ENCODE measurements around the gene DNAI2. TPM values are rescaled to one million over a fixed set of nuclear protein-coding genes. Genes with fewer than 3 reads are reported as not detected.

Gene DNAI2
- total and polyA plus RNA-seq, 2 donors, result 0.38 to 0.78 TPM

DNA sequence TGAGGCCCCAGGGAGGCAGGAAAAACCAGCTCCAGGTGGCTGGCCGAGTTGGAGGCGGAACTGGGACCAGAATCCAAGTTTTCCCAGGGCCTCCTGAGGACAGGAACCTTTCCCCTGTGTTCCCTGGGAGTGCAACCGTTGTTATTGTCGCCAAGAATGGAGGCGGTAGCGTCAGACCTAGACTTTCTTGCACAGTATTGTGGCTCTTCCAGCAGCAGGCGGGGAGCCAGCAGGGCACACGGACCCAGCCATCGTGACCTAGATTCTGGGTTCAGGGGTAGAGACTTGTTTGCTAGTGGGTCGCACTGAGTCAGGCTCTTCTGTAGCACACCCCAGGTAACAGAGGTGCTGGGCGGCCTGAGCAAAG is 51.3 kb downstream of the DNAI2 start:
- Histone ChIP-seq H3K9me3 (ENCODE audit: control insufficient read depth in 2 of 2, insufficient read depth in 1 of 2, low read length in 1 of 2) (no peaks in the 10 kb centered on the region), H3K36me3 (ENCODE audit: control insufficient read depth in 2 of 2, insufficient read depth in 2 of 2, low read length in 1 of 2) (no peaks in the 10 kb centered on the region), H3K27me3 (ENCODE audit: control insufficient read depth in 2 of 2, insufficient read depth in 1 of 2, low read length in 1 of 2) (peaks cover 23 to 55% of the 10 kb centered on the region in 2 donors), H3K4me3 (ENCODE audit: low read length in 2 of 2) (no peak overlapping the region), H3K4me1 (ENCODE audit: control insufficient read depth in 2 of 2, insufficient read depth in 2 of 2, low read length in 2 of 2) (peaks cover 2 to 4% of the 10 kb centered on the region in 2 donors), H3K27ac (ENCODE audit: low read depth in 1 of 2, low read length in 1 of 2) (no peak overlapping the region)
- DNase-seq (ENCODE audit: low read depth in 6 of 9, low spot score in 9 of 9), result no peak
- 44% methylated on average over 11 of the region's 11 CpGs for WGBS

DNA sequence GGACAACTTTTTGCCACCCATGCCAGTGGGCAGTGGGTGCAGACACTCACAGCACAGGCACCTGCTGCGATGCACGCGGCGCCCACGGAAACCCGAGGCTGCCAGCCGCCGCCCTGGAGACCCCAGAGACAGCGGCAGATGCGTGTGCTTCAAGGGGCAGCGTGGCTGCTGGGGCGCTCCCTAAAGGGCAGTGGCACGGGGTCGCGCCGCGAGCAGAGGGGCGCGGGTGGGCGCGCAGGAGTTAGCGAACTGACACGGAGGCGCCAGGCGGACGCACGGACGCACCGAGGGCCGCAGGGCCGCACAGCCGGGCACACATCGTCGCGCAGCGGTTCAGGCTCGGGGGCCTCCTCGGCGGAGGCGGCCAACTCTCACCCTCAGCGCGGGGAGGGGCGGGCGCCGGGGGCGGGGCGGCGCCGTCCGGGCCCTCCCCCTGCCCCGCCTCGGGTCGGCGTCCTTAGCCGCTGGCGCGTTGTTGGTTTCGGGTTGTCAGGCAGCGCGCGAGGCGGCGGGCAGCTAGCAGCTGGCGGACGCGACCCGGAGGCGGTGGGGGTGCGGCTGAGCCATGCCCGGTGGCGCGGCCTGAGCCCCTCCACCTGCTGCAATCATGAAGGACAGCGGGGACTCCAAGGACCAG is 51.8 kb downstream of the DNAI2 start, which contains the start of gene KIF19:
Gene KIF19 (plus strand): TSS at position 484 of the 637 bp plus-strand sequence. CDS start 124 bp downstream, at position 608.
- Histone ChIP-seq H3K27ac (ENCODE audit: low read depth in 1 of 2, low read length in 1 of 2) (no peak within 1 kb of the TSS), H3K9me3 (ENCODE audit: control insufficient read depth in 2 of 2, insufficient read depth in 1 of 2, low read length in 1 of 2) (no peaks in the 10 kb centered on the region), H3K27me3 (ENCODE audit: control insufficient read depth in 2 of 2, insufficient read depth in 1 of 2, low read length in 1 of 2) (peaks cover 23 to 55% of the 10 kb centered on the region in 2 donors), H3K4me1 (ENCODE audit: control insufficient read depth in 2 of 2, insufficient read depth in 2 of 2, low read length in 2 of 2) (peaks cover 2 to 4% of the 10 kb centered on the region in 2 donors), H3K4me3 (ENCODE audit: low read length in 2 of 2) (peak within 1 kb of the TSS; percentile 5 to 36), H3K36me3 (ENCODE audit: control insufficient read depth in 2 of 2, insufficient read depth in 2 of 2, low read length in 1 of 2) (no peaks in the 10 kb centered on the region)
- WGBS, result 4% methylated on average over 73 of the region's 73 CpGs
- peak in 7 of 9 donors; percentile 20 to 61 (median 29) for DNase-seq (ENCODE audit: low read depth in 6 of 9, low spot score in 9 of 9)

DNA sequence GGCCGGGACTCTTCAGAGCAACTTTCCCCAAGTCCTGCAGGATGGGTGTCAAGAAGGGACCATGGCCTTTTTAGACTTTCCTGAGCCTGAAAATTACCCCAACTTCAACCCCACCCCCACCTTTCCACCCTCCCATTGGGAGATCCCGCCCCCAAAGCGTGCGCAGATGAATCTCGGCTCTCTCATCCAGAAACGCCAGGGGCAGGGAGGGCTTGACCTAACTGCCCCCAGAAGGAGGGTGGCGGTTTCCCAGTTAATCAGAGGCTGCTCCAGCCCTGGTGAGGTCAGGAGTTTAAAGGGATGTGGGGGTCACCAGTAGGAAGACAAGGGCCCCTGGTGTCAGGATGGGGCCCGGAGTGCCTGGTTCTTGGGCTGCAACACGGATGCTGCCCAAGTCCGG is 52.5 kb downstream of the DNAI2 start:
- Histone ChIP-seq H3K27ac (ENCODE audit: low read depth in 1 of 2, low read length in 1 of 2) (no peak overlapping the region), H3K27me3 (ENCODE audit: control insufficient read depth in 2 of 2, insufficient read depth in 1 of 2, low read length in 1 of 2) (peaks cover 23 to 55% of the 10 kb centered on the region in 2 donors), H3K4me3 (ENCODE audit: low read length in 2 of 2) (peak overlapping the region; percentile 3 to 36), H3K9me3 (ENCODE audit: control insufficient read depth in 2 of 2, insufficient read depth in 1 of 2, low read length in 1 of 2) (no peaks in the 10 kb centered on the region), H3K36me3 (ENCODE audit: control insufficient read depth in 2 of 2, insufficient read depth in 2 of 2, low read length in 1 of 2) (no peaks in the 10 kb centered on the region), H3K4me1 (ENCODE audit: control insufficient read depth in 2 of 2, insufficient read depth in 2 of 2, low read length in 2 of 2) (peaks cover 2 to 4% of the 10 kb centered on the region in 2 donors)
- 52% methylated on average over 10 of the region's 10 CpGs for WGBS
- DNase-seq (ENCODE audit: low read depth in 6 of 9, low spot score in 9 of 9), result no peak

DNA sequence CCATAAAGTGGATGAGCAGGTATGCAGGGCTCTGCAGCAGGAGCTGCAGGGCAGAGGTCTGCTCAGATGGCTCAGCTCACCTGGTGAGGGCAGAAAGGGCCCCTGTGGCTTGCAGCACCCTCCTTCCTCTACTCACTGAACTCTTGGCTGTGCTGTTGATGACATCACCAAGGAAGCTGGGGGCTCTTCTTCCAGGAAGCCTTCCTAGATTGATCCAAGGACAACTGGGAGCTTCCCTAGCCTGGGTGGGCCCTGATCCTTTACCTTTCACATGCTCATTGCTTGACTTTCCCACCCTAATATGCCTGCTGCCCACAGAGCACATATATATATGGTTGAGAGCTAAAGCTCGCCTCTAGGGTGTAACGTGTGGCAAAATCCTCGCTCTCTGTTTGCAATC is 54.5 kb downstream of the DNAI2 start:
- WGBS, result 98% methylated on average over 3 of the region's 3 CpGs
- Histone ChIP-seq H3K9me3 (ENCODE audit: control insufficient read depth in 2 of 2, insufficient read depth in 1 of 2, low read length in 1 of 2) (no peaks in the 10 kb centered on the region), H3K4me1 (ENCODE audit: control insufficient read depth in 2 of 2, insufficient read depth in 2 of 2, low read length in 2 of 2) (peaks cover 2 to 18% of the 10 kb centered on the region in 2 donors), H3K27me3 (ENCODE audit: control insufficient read depth in 2 of 2, insufficient read depth in 1 of 2, low read length in 1 of 2) (peaks cover 23 to 45% of the 10 kb centered on the region in 2 donors), H3K4me3 (ENCODE audit: low read length in 2 of 2) (no peak overlapping the region), H3K36me3 (ENCODE audit: control insufficient read depth in 2 of 2, insufficient read depth in 2 of 2, low read length in 1 of 2) (no peaks in the 10 kb centered on the region), H3K27ac (ENCODE audit: low read depth in 1 of 2, low read length in 1 of 2) (no peak overlapping the region)
- DNase-seq (ENCODE audit: low read depth in 6 of 9, low spot score in 9 of 9), result no peak

DNA sequence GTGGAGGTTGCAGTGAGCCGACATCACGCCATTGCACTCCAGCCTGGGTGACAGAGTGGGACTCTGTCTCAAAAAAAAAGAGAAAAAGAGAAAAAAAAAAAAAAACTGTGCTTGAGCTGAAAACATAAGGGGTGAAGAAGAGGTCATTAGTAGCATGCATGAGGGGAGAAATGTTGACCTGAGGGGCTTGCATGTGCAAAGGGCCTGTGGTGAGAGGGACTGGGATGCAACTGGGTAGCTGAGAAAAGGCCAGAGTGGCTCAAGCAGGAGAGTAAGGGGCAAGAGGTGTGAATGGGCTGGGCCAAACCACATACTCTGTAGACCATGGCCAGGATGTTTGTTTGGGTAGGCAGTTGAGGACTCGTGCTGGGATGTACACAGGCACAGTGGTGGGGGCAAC is 55.3 kb downstream of the DNAI2 start:
- Histone ChIP-seq H3K4me3 (ENCODE audit: low read length in 2 of 2) (no peak overlapping the region), H3K27ac (ENCODE audit: low read depth in 1 of 2, low read length in 1 of 2) (no peak overlapping the region), H3K36me3 (ENCODE audit: control insufficient read depth in 2 of 2, insufficient read depth in 2 of 2, low read length in 1 of 2) (no peaks in the 10 kb centered on the region), H3K4me1 (ENCODE audit: control insufficient read depth in 2 of 2, insufficient read depth in 2 of 2, low read length in 2 of 2) (peaks cover 2 to 18% of the 10 kb centered on the region in 2 donors), H3K27me3 (ENCODE audit: control insufficient read depth in 2 of 2, insufficient read depth in 1 of 2, low read length in 1 of 2) (peaks cover 23 to 39% of the 10 kb centered on the region in 2 donors), H3K9me3 (ENCODE audit: control insufficient read depth in 2 of 2, insufficient read depth in 1 of 2, low read length in 1 of 2) (no peaks in the 10 kb centered on the region)
- no peak for DNase-seq (ENCODE audit: low read depth in 6 of 9, low spot score in 9 of 9)
- 56% methylated on average over 3 of the region's 3 CpGs for WGBS

DNA sequence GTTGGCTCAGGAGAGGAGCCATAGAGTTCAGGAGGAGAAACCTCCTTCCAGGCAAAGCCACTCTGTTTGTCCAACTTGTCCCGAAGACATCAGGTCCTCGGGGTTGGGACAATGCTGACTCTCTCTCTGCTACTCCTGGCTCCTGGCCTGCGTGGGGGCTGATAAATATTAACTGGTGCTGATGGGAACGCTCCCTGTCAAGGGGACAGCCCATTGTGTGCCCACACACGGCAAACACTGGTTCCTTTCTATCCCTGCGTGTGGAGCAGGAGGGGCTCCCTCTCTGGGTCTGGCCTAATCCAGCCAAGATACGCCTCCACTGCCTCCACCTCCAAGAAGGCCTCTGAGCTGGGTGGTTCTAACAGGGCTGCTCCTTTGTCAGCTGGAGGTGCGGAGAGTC is 56.4 kb downstream of the DNAI2 start:
- H3K4me3 ChIP-seq (ENCODE audit: low read length in 2 of 2), result no peak overlapping the region
- peaks cover 17 to 29% of the 10 kb centered on the region in 2 donors for H3K27me3 ChIP-seq (ENCODE audit: control insufficient read depth in 2 of 2, insufficient read depth in 1 of 2, low read length in 1 of 2)
- H3K9me3 ChIP-seq (ENCODE audit: control insufficient read depth in 2 of 2, insufficient read depth in 1 of 2, low read length in 1 of 2), result no peaks in the 10 kb centered on the region
- no peaks in the 10 kb centered on the region for H3K36me3 ChIP-seq (ENCODE audit: control insufficient read depth in 2 of 2, insufficient read depth in 2 of 2, low read length in 1 of 2)
- H3K4me1 ChIP-seq (ENCODE audit: control insufficient read depth in 2 of 2, insufficient read depth in 2 of 2, low read length in 2 of 2), result peaks cover 2 to 18% of the 10 kb centered on the region in 2 donors
- whole genome bisulfite sequencing, result 96% methylated on average over 8 of the region's 8 CpGs
- no peak overlapping the region for H3K27ac ChIP-seq (ENCODE audit: low read depth in 1 of 2, low read length in 1 of 2)
- no peak for DNase-seq (ENCODE audit: low read depth in 6 of 9, low spot score in 9 of 9)

DNA sequence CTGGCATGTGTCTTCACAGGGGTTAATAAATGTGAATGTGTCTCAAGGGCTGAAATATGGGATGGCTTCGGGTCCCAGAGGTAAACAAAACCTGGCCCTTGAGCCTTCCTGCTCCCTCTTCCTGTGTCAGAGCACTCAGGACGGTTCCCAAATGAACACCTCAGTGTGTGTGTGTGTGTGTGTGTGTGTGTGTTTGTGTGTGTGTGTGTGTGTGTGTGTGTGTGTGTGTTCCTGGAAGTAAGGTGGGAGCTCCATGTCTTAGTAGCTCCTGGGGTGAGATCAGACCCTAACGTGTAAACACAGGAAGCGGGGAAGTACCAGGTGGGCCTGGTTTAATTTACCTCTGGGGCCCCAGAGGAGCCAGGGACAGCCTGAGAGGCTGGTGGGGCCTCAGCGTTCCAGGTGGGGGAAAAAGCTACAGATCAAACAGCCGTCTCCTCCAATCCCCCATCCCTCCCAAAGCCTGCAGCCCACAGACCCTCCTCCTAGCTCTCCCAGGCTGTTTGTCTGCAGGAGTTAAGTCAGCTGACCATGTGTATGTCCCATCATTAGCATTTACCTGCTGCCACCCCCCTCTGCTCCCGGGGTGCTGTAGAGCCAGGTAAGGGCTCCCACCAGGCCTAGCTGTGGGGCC is 58.1 kb downstream of the DNAI2 start:
- Histone ChIP-seq H3K9me3 (ENCODE audit: control insufficient read depth in 2 of 2, insufficient read depth in 1 of 2, low read length in 1 of 2) (no peaks in the 10 kb centered on the region), H3K27me3 (ENCODE audit: control insufficient read depth in 2 of 2, insufficient read depth in 1 of 2, low read length in 1 of 2) (peaks cover under 1 to 13% of the 10 kb centered on the region in 2 donors), H3K4me3 (ENCODE audit: low read length in 2 of 2) (no peak overlapping the region), H3K36me3 (ENCODE audit: control insufficient read depth in 2 of 2, insufficient read depth in 2 of 2, low read length in 1 of 2) (no peaks in the 10 kb centered on the region), H3K27ac (ENCODE audit: low read depth in 1 of 2, low read length in 1 of 2) (peak overlapping the region in 1 of 2 donors; percentile 43), H3K4me1 (ENCODE audit: control insufficient read depth in 2 of 2, insufficient read depth in 2 of 2, low read length in 2 of 2) (peaks cover 0 to 14% of the 10 kb centered on the region in 2 donors)
- WGBS, result 71% methylated on average over 7 of the region's 7 CpGs
- DNase-seq (ENCODE audit: low read depth in 6 of 9, low spot score in 9 of 9), result no peak

DNA sequence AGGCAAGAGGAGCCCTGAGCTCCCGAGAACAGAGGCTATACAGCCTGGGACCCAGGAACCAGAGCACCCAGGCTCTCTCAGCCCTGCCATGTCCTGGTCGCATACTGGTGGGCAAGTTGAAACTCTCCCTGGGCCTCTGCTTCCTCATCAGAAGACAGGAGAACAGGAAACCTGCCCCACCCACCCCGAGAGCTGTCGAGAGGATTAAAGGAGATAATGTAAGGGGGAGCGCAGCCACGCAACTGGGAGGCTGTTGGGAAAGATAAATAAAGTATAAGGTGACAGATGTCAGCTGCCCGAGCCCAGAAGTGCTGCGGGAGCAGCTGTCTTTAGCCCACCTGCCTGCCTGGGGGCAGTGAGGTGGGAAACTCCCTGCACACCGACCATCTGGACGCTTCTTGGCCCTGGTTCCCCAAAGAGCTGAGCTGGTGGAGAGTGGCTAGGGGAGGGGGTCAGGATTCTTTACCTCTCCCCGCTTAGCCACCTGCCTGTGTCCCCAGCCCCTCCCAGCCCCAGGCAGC is 58.8 kb downstream of the DNAI2 start:
- H3K36me3 ChIP-seq (ENCODE audit: control insufficient read depth in 2 of 2, insufficient read depth in 2 of 2, low read length in 1 of 2), result no peaks in the 10 kb centered on the region
- WGBS, result 28% methylated on average over 11 of the region's 11 CpGs
- no peak overlapping the region for H3K4me3 ChIP-seq (ENCODE audit: low read length in 2 of 2)
- peaks cover 0 to 14% of the 10 kb centered on the region in 2 donors for H3K4me1 ChIP-seq (ENCODE audit: control insufficient read depth in 2 of 2, insufficient read depth in 2 of 2, low read length in 2 of 2)
- peaks cover 0 to 9% of the 10 kb centered on the region in 2 donors for H3K27me3 ChIP-seq (ENCODE audit: control insufficient read depth in 2 of 2, insufficient read depth in 1 of 2, low read length in 1 of 2)
- H3K9me3 ChIP-seq (ENCODE audit: control insufficient read depth in 2 of 2, insufficient read depth in 1 of 2, low read length in 1 of 2), result no peaks in the 10 kb centered on the region
- DNase-seq (ENCODE audit: low read depth in 6 of 9, low spot score in 9 of 9), result peak in 1 of 9 donors; percentile 25
- H3K27ac ChIP-seq (ENCODE audit: low read depth in 1 of 2, low read length in 1 of 2), result peak overlapping the region in 1 of 2 donors; percentile 43

DNA sequence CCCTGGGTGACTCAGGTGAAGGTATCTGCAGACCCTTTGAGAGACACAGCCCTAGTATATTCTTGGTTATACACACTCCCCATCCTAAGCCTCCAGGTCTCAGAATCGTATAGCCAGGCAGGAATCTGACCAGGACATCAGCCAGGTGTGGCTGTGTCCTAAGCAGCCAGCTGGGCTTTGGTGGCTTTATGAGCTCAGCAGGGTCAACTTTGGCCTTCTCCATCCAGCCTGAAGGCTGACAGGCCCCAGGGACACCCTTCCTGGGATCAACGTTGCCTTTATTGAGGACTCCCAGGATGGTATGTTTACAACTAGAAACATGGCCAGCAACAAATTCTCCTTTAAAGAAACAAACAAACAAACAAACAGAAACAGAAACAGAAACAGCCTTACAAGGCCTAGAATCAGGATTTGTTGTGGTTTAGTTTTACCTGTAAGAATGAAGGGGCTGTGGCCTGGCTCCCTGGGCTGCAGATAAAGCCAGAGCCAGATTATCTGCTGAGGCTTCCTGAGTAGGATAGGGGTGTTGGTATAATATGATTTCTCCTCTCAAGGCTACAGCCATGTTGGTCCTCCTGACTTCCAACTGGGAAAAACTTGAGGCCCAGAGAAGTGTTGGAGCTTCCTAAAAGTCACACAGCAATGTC is 60.5 kb downstream of the DNAI2 start:
- no peak for DNase-seq (ENCODE audit: low read depth in 6 of 9, low spot score in 9 of 9)
- H3K9me3 ChIP-seq (ENCODE audit: control insufficient read depth in 2 of 2, insufficient read depth in 1 of 2, low read length in 1 of 2), result no peaks in the 10 kb centered on the region
- H3K36me3 ChIP-seq (ENCODE audit: control insufficient read depth in 2 of 2, insufficient read depth in 2 of 2, low read length in 1 of 2), result no peaks in the 10 kb centered on the region
- H3K4me3 ChIP-seq (ENCODE audit: low read length in 2 of 2), result no peak overlapping the region
- H3K27me3 ChIP-seq (ENCODE audit: control insufficient read depth in 2 of 2, insufficient read depth in 1 of 2, low read length in 1 of 2), result peaks cover 0 to 9% of the 10 kb centered on the region in 2 donors
- H3K4me1 ChIP-seq (ENCODE audit: control insufficient read depth in 2 of 2, insufficient read depth in 2 of 2, low read length in 2 of 2), result peaks cover 0 to 14% of the 10 kb centered on the region in 2 donors
- no peak overlapping the region for H3K27ac ChIP-seq (ENCODE audit: low read depth in 1 of 2, low read length in 1 of 2)
- 97% methylated on average over 2 of the region's 2 CpGs for WGBS
